Measurements from ENCODE around the gene HTRA3. TPM values are rescaled to one million over a fixed set of nuclear protein-coding genes. Genes with fewer than 3 reads are reported as not detected.

HTRA3 gene
- total and polyA plus RNA-seq, 2 experiments from 2014 or later: 1.3 to 3.6 TPM

GRCh38 chr4:8289151-8289750 is 19.7 kb downstream of the HTRA3 start (continued):
- TF ChIP-seq POLR2AphosphoS5 (IDR thresholded peaks at IDR 0.05; ENCODE audit: low read depth) (no peak), JUNB (IDR thresholded peaks at IDR 0.05; ENCODE audit: unreplicated experiment) (no peak), NANOG (IDR thresholded peaks at IDR 0.05; ENCODE audit: borderline replicate concordance) (no peak), CTCF (conservative IDR thresholded peaks at IDR 0.05; ENCODE audit: low read depth in 2 of 2) (no peak), ZNF114 (CRISPR knock-in tag; IDR thresholded peaks at IDR 0.05) (no peak)

GRCh38 chr4:8289956-8290700 is 20.6 kb downstream of the HTRA3 start:
- Mint-ChIP-seq H3K4me3 (no peak overlapping the region), H3K9me3 (peaks cover 6% of the 10 kb centered on the region), H3K27ac (no peak overlapping the region), H3K36me3 (ENCODE audit: low read depth) (peaks cover 5% of the 10 kb centered on the region), H3K4me1 (no peaks in the 10 kb centered on the region), H3K27me3 (ENCODE audit: insufficient read depth, low read depth, poor library complexity) (peaks cover 9% of the 10 kb centered on the region)
- Histone ChIP-seq H3F3A (replicated peaks; ENCODE audit: low read depth) (no peaks in the 10 kb centered on the region), H3K79me2 (replicated peaks; ENCODE audit: insufficient read depth) (no peaks in the 10 kb centered on the region), H3K36me3 (ENCODE audit: insufficient read depth) (no peaks in the 10 kb centered on the region), H3K9me2 (ENCODE audit: insufficient read depth) (no peaks in the 10 kb centered on the region), H3K4me3 (no peak overlapping the region), H3K4me1 (ENCODE audit: insufficient read depth) (no peaks in the 10 kb centered on the region), H3K27ac (ENCODE audit: low read depth) (no peak overlapping the region), H2AFZ (no peak overlapping the region), H3K27me3 (ENCODE audit: insufficient read depth) (no peaks in the 10 kb centered on the region), H3K4me2 (no peak overlapping the region), H4K20me1 (replicated peaks; ENCODE audit: insufficient read depth) (no peaks in the 10 kb centered on the region)
- no peak for DNase-seq (ENCODE audit: low spot score)
- TF ChIP-seq ZNF462 (CRISPR knock-in tag; IDR thresholded peaks at IDR 0.05): no peak
- ATAC-seq: no peak
